ENCODE measurements around the gene USP1.

The USP1 gene

GRCh38 chr1:62407398-62408009 lies 29.3 kb upstream of the USP1 start:
- TF ChIP-seq CTCF (IDR thresholded peaks at IDR 0.05; ENCODE audit: low read depth, low read length): peak; percentile 72
- DNase-seq (ENCODE audit: extremely low read depth, low read depth): peak; percentile 31

- DNase-seq (ENCODE audit: extremely low read depth, low read depth): no peak
- TF ChIP-seq CTCF (IDR thresholded peaks at IDR 0.05; ENCODE audit: low read depth, low read length): no peak
Observed at GRCh38 chr1:62415687-62416086, 21.2 kb upstream of the USP1 start.

GRCh38 chr1:62417351-62417999 lies 19.4 kb upstream of the USP1 start:
- no peak for TF ChIP-seq CTCF (IDR thresholded peaks at IDR 0.05; ENCODE audit: low read depth, low read length)
- no peak for DNase-seq (ENCODE audit: extremely low read depth, low read depth)

GRCh38 chr1:62420214-62420613 lies 16.6 kb upstream of the USP1 start:
- no peak for DNase-seq (ENCODE audit: extremely low read depth, low read depth)
- TF ChIP-seq CTCF (IDR thresholded peaks at IDR 0.05; ENCODE audit: low read depth, low read length): no peak

GRCh38 chr1:62423580-62424242 lies 13.1 kb upstream of the USP1 start:
- TF ChIP-seq CTCF (IDR thresholded peaks at IDR 0.05; ENCODE audit: low read depth, low read length): no peak
- no peak for DNase-seq (ENCODE audit: extremely low read depth, low read depth)

GRCh38 chr1:62424411-62424810 lies 12.4 kb upstream of the USP1 start:
- no peak for TF ChIP-seq CTCF (IDR thresholded peaks at IDR 0.05; ENCODE audit: low read depth, low read length)
- no peak for DNase-seq (ENCODE audit: extremely low read depth, low read depth)

GRCh38 chr1:62425041-62425440 lies 11.8 kb upstream of the USP1 start:
- no peak for DNase-seq (ENCODE audit: extremely low read depth, low read depth)

More at GRCh38 chr1:62425041-62425440, 11.8 kb upstream of the USP1 start:
- no peak for TF ChIP-seq CTCF (IDR thresholded peaks at IDR 0.05; ENCODE audit: low read depth, low read length)

All from AG09319 (cell line).